GM18867 (cell line): Measurements from ENCODE around the gene GTF3C4.
"Not testable (repeated sequence)": the region's sequence is repeated elsewhere in the genome, so short reads cannot be mapped to it uniquely, and the experiment has no call there.

Experiments used
- ATAC-seq: cut with Tn5 transposase; IDR thresholded peaks from one replicate; pipeline ENCODE4 v1.9.1; 2021; ENCODE audit warnings: mild to moderate bottlenecking, moderate library complexity; ENCODE audit not compliant: unreplicated experiment

The GTF3C4 gene

GRCh38 chr9:132697230-132697629 lies 27.0 kb downstream of the GTF3C4 start:
- ATAC-seq = no peak

- ATAC-seq = no peak
Measured at GRCh38 chr9:132698989-132699388, 28.7 kb downstream of the GTF3C4 start.

GRCh38 chr9:132699956-132700355 lies 29.7 kb downstream of the GTF3C4 start:
- no peak for ATAC-seq

- no peak for ATAC-seq
Measured at GRCh38 chr9:132702254-132702653, 32.0 kb downstream of the GTF3C4 start.

GRCh38 chr9:132703336-132703735 lies 33.1 kb downstream of the GTF3C4 start:
- no peak for ATAC-seq

- ATAC-seq = no peak
Measured at GRCh38 chr9:132708239-132708638, 38.0 kb downstream of the GTF3C4 start.

- ATAC-seq = no peak
Measured at GRCh38 chr9:132708769-132709430, 38.6 kb downstream of the GTF3C4 start.

GRCh38 chr9:132710333-132710732 lies 40.1 kb downstream of the GTF3C4 start:
- ATAC-seq = no peak

- not testable (repeated sequence) for ATAC-seq
Measured at GRCh38 chr9:132711152-132711551, 40.9 kb downstream of the GTF3C4 start.

GRCh38 chr9:132711846-132712245 lies 41.6 kb downstream of the GTF3C4 start:
- ATAC-seq = no peak

GRCh38 chr9:132712753-132713152 lies 42.5 kb downstream of the GTF3C4 start:
- ATAC-seq = no peak

- no peak for ATAC-seq
Measured at GRCh38 chr9:132716007-132716406, 45.7 kb downstream of the GTF3C4 start.

GRCh38 chr9:132717326-132717945 lies 47.2 kb downstream of the GTF3C4 start:
- ATAC-seq = no peak

GRCh38 chr9:132718381-132718928 lies 48.2 kb downstream of the GTF3C4 start:
- not testable (repeated sequence) for ATAC-seq

- no peak for ATAC-seq
Measured at GRCh38 chr9:132721661-132722060, 51.4 kb downstream of the GTF3C4 start.

- no peak for ATAC-seq
Measured at GRCh38 chr9:132722564-132723065, 52.4 kb downstream of the GTF3C4 start.

GRCh38 chr9:132723809-132724208 lies 53.5 kb downstream of the GTF3C4 start:
- ATAC-seq = no peak

GRCh38 chr9:132725306-132725705 lies 55.0 kb downstream of the GTF3C4 start:
- ATAC-seq = no peak

- no peak for ATAC-seq
Measured at GRCh38 chr9:132726576-132727130, 56.4 kb downstream of the GTF3C4 start.

GRCh38 chr9:132728071-132728470 lies 57.8 kb downstream of the GTF3C4 start:
- no peak for ATAC-seq

GRCh38 chr9:132728497-132728896 lies 58.2 kb downstream of the GTF3C4 start:
- ATAC-seq = no peak
